ENCODE results near the gene BACH2. TPM values are rescaled to one million over a fixed set of nuclear protein-coding genes. Genes with fewer than 3 reads are reported as not detected.

BACH2 gene
- total and polyA plus RNA-seq, 9 of the 15 experiments (the other 6 are each of a cell fraction or from before 2014, with no cell fraction given): 0.06 to 3.1 (median 0.59) TPM

- Histone ChIP-seq H3K9me1 (ENCODE audit: control insufficient read depth, insufficient read depth, low read length) (no peaks in the 10 kb centered on the region), H3K4me1 (replicated peaks in 1 of 2; ENCODE audit: control insufficient read depth in 2 of 2, insufficient read depth in 2 of 2, low read length in 2 of 2) (no peaks in the 10 kb centered on the region), H3K9me3 (replicated peaks; ENCODE audit: control insufficient read depth, insufficient read depth, low read depth, low read length) (no peaks in the 10 kb centered on the region), H3K27ac (ENCODE audit: extremely low read depth, low read depth, low read length) (no peak overlapping the region), H3K4me2 (ENCODE audit: insufficient read depth, low read length) (no peak overlapping the region), H2AFZ (ENCODE audit: low read depth, low read length) (no peak overlapping the region), H3K79me2 (ENCODE audit: control insufficient read depth, insufficient read depth, low read length) (no peaks in the 10 kb centered on the region), H3K36me3 (ENCODE audit: control insufficient read depth, insufficient read depth, low read length) (no peaks in the 10 kb centered on the region), H3K27me3 (ENCODE audit: control insufficient read depth in 2 of 2, insufficient read depth in 2 of 2, low read length in 2 of 2) (no peaks in the 10 kb centered on the region), H4K20me1 (replicated peaks; ENCODE audit: control insufficient read depth, insufficient read depth, low read length) (no peaks in the 10 kb centered on the region), H3K9ac (ENCODE audit: insufficient read depth in 1 of 2, low read depth in 2 of 2, low read length in 2 of 2) (no peak overlapping the region), H3K4me3 (no peak overlapping the region)
- in situ Hi-C loops (cut with MboI): no loop called here
- FAIRE-seq (peak; percentile 46), DNase-seq (ENCODE audit: extremely low read depth in 1 of 4, low spot score in 3 of 4) (no peak), ATAC-seq (no peak)
- WGBS (ENCODE audit: insufficient coverage, low coverage, missing lambda C conversion rate): 16% methylated on average over 5 of the region's 5 CpGs
- CTCF ChIA-PET (ENCODE audit: low intra/inter-chr PET ratio): no interaction called here
- BruUV-seq (replicated peaks): no TSS peak
- POLR2A ChIA-PET: no interaction called here
- no peak for TF ChIP-seq SMARCE1 (IDR thresholded peaks at IDR 0.05)
- no peak for TF ChIP-seq FOXP4 (CRISPR knock-in tag; IDR thresholded peaks at IDR 0.05; ENCODE audit: borderline replicate concordance)
- no peak for TF ChIP-seq VEZF1 (CRISPR knock-in tag; IDR thresholded peaks at IDR 0.05)
- no peak for TF ChIP-seq TFE3 (CRISPR knock-in tag; IDR thresholded peaks at IDR 0.05)
- TF ChIP-seq HMBOX1 (IDR thresholded peaks at IDR 0.05): no peak
- TF ChIP-seq SIN3B (IDR thresholded peaks at IDR 0.05; ENCODE audit: low read depth): no peak
- no peak for TF ChIP-seq PHB2 (IDR thresholded peaks at IDR 0.05; ENCODE audit: low read depth)
- intact Hi-C loops (cut with micrococcal nuclease): no loop called here
Measured at GRCh38 chr6:90238496-90239266, 58.0 kb downstream of the BACH2 start.

Measured in K562 (cell line).